BE2C (cell line): Measurements from ENCODE around the gene F7.

Experiments
- DNase-seq: peaks from one replicate; pipeline ENCODE4 v3.0.0-alpha.2; 2020
- H3K27me3 ChIP-seq: fragments of 250-450 bp; sonication (Bioruptor Pico); 2 replicates; pipeline ENCODE4 v1.5.1; 2020; ENCODE audit warnings: mild to moderate bottlenecking
- H3K36me3 ChIP-seq: fragments of 250-450 bp; sonication (Bioruptor Pico); 2 replicates; pipeline ENCODE4 v1.5.1; 2020; ENCODE audit warnings: mild to moderate bottlenecking
- H3K4me1 ChIP-seq: fragments of 250-450 bp; sonication (Bioruptor Pico); 2 replicates; pipeline ENCODE4 v1.5.1; 2020
- H3K4me3 ChIP-seq: 2 replicates; pipeline ENCODE4 v1.5.1; 2011; ENCODE audit warnings: low read depth, low read length
- H3K9me3 ChIP-seq: fragments of 250-450 bp; sonication (Bioruptor Pico); 2 replicates; pipeline ENCODE4 v1.5.1; 2020
- CTCF ChIP-seq: IDR thresholded peaks from 2 replicates; pipeline ENCODE4 v1.5.1; 2012; ENCODE audit warnings: mild to moderate bottlenecking, low read depth, low read length

The F7 gene

GRCh38 chr13:113118261-113119021 lies 12.8 kb downstream of the F7 start:
- Histone ChIP-seq H3K4me1 (peaks cover 4% of the 10 kb centered on the region; the same call in 1 of the 2 replicates), H3K36me3 (no peaks in the 10 kb centered on the region), H3K4me3 (no peak overlapping the region), H3K27me3 (no peaks in the 10 kb centered on the region; the same call in 1 of the 2 replicates), H3K9me3 (no peaks in the 10 kb centered on the region)
- DNase-seq, result no peak
- TF ChIP-seq CTCF, result no peak

GRCh38 chr13:113119166-113119821 lies 13.7 kb downstream of the F7 start:
- Histone ChIP-seq H3K36me3 (no peaks in the 10 kb centered on the region), H3K9me3 (no peaks in the 10 kb centered on the region), H3K4me1 (peaks cover 4% of the 10 kb centered on the region; the same call in 1 of the 2 replicates), H3K4me3 (no peak overlapping the region), H3K27me3 (no peaks in the 10 kb centered on the region; the same call in 1 of the 2 replicates)
- TF ChIP-seq CTCF, result no peak
- DNase-seq, result no peak

GRCh38 chr13:113119822-113120189 lies 14.2 kb downstream of the F7 start:
- no peaks in the 10 kb centered on the region for H3K27me3 ChIP-seq
- H3K9me3 ChIP-seq, result no peaks in the 10 kb centered on the region
- DNase-seq, result no peak
- H3K36me3 ChIP-seq, result no peaks in the 10 kb centered on the region
- H3K4me3 ChIP-seq, result no peak overlapping the region
- peaks cover 4% of the 10 kb centered on the region; the same call in 1 of the 2 replicates for H3K4me1 ChIP-seq
- no peak for TF ChIP-seq CTCF

GRCh38 chr13:113120300-113121182 lies 14.9 kb downstream of the F7 start:
- Histone ChIP-seq H3K27me3 (no peaks in the 10 kb centered on the region), H3K9me3 (no peaks in the 10 kb centered on the region), H3K4me3 (no peak overlapping the region), H3K36me3 (no peaks in the 10 kb centered on the region), H3K4me1 (peaks cover 4% of the 10 kb centered on the region; the same call in 1 of the 2 replicates)
- no peak for DNase-seq
- TF ChIP-seq CTCF, result no peak

- Histone ChIP-seq H3K27me3 (no peaks in the 10 kb centered on the region), H3K4me3 (no peak overlapping the region), H3K36me3 (no peaks in the 10 kb centered on the region), H3K4me1 (peaks cover 4% of the 10 kb centered on the region; the same call in 1 of the 2 replicates), H3K9me3 (no peaks in the 10 kb centered on the region)
- no peak for TF ChIP-seq CTCF
- no peak for DNase-seq
Measured at GRCh38 chr13:113121183-113121927, 15.8 kb downstream of the F7 start.
